HG03460 (cell line): ENCODE results near the gene ZBTB17.

Experiments
- ATAC-seq: cut with Tn5 transposase; IDR thresholded peaks from one replicate; pipeline ENCODE4 v1.9.1; 2021; ENCODE audit not compliant: unreplicated experiment

ZBTB17 gene

DNA sequence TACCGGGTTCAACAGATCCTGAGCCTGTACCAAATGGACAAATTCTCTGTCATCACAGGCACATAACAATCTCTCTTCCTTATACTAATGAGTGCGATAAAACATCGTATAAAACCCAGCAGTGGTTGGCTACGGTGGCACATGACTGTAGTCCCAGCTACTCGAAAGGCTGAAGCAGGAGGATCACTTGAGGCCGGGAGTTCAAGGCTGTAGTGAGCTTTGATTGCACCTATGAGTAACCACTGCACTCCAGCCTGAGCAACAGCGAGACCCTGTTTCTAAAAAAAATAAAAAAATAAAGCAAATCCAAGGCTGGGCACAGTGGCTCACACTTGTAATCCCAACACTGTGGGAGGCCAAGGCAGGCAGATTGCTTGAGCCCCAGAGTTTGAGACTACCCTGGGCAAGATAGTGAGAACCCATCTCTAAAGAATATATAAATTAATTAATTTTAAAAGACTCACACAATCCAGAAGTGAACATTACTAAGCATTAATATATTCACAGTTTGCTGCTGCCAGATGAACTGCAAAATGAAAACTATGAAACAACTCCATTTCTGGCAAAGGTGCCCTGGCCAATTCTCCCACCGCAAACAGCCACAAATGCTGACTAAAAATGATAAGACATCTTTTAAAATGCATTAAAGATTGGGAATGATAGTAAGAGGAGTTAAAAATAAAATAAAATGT lies 13.1 kb downstream of the ZBTB17 start:
- no peak for ATAC-seq

DNA sequence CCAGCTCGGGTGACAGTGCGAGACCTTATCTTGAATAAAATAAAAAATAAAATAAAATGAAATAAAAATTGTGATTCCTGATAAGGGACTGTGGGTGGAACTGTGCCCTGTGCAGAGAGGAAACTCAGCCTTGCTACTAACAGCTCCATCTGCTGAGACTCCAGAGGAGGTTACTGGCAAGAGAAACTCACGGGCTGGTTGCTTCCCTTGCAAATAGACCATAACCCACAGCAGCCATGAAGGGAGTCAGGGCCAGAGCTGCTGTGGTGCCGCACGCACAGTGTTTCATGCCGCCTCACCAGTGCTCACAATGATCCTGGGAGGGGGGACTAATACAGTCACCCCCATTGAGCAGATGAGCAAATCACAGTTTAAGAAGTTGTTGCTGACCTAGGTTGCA lies 13.7 kb downstream of the ZBTB17 start:
- ATAC-seq, result no peak

DNA sequence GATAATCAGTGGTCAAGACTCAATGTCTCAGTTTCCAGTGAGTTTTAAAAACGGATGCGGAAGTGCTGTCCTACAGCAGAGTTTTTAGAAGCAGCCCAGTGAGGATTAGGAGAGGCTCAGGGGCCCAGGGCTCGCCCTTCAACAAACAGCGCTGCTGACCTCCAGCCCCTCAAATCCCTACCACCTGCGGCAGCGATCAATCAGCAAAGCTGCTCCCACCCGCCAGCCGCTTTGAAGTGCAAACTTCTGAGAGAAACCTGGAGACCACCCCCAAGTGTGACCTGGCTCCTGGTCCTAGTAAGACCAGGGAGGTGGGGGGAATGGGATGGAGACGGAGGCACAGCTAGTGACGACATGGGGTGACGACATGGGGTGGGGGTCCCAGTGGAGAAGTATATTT lies 14.4 kb downstream of the ZBTB17 start:
- no peak for ATAC-seq

DNA sequence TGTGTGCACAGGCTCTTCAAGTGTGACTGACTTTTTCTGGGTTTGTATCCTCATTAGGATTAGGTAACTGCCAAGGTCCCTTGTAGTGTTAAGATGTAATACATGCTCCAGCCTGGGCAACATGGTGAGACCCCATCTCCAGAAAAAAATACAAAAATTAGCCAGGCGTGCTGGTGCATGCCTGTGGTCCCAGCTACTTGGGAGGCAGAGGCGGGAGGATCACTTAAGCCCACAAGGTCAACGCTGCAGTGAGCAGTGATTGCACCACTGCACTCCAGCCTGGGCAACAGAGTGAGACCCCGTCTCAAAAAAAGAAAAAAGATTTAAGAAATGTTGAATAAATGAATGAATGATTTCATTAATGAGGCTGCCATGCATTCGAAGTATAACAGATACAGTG lies 15.1 kb downstream of the ZBTB17 start:
- ATAC-seq, result no peak

DNA sequence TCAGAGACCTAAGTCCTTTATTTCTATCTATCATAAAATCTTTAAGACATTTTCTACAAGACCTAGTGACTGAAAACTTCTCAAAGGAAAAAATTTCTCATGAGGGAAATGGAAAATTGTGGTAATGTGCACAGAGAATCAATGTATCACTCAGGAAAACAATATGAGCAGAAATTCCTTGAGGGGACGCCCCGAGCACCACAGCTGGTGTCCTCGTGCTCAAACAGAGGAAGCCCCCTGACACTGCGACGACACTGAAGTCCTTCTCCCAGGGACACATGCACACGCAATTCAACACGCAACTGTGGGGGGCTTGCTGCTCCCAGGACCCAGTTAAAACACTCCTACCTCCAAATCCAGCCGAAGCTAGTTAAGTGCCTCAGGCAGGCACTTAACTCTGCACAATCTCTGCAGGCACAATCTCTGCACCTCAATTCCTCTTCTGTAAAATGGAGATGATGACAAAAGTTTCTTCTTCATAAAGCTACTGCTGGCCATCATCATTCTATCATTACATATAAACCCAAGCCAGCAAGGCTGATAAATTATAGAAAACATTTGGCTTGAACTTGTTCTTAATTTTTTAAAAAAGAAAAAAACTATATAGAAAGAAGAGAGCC lies 16.0 kb downstream of the ZBTB17 start:
- no peak for ATAC-seq

DNA sequence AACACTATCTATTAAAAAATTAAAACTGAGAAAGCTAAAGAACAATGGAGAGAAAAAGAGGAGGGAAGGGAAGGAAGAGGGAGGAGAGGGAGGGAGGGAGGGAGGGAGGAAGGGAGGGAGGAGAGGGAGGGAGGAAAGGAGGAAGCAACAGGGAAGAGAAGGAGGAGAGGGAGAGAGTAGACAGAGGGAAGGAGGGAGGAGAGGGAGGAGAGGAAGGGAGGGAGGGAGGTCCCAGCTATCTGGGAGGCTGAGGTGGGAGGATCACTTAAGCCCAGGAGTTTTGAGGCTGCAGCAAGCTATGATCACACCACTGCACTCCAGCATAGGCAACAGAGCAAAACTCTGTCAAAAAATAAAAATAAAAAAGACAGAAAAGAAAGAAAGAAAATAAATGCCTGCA lies 16.5 kb downstream of the ZBTB17 start:
- ATAC-seq, result no peak

DNA sequence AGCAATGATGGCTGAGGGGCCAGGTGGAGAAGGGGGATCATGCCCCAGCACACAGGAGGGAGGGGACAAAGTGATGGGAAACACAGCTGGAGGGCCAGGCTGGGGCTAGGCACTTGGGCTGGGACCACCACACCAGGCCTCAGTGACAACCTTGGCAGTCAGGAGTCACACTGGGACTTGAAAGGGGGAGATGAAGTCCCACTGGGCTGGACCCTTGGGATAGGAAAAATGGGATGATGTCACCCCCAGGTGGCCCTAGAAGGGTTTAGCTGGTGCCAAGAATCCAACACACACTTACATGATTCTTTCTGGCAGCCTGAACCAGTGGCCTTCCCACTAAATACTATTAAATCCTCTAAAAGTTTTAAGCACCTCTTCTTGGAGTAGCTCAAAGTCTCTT lies 17.1 kb downstream of the ZBTB17 start:
- no peak for ATAC-seq

DNA sequence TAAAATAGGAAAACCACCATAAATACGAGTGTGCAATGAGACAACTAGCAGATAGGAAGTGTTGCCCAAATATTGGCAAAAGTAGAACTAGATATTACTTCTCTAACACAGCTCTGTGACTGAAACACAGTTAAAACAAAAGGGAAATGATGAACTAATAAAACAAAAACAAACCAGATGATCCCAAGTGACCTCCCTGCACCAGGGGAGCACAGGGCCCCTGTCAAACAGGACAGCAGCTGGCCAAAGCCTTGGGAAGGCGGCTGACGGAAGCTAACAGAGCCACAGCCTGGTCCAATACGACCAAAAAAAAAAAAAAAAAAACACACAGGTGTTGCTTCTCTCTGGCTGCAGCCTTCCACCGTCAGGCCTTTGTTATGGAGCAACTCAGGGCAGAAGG lies 17.8 kb downstream of the ZBTB17 start:
- ATAC-seq, result no peak

DNA sequence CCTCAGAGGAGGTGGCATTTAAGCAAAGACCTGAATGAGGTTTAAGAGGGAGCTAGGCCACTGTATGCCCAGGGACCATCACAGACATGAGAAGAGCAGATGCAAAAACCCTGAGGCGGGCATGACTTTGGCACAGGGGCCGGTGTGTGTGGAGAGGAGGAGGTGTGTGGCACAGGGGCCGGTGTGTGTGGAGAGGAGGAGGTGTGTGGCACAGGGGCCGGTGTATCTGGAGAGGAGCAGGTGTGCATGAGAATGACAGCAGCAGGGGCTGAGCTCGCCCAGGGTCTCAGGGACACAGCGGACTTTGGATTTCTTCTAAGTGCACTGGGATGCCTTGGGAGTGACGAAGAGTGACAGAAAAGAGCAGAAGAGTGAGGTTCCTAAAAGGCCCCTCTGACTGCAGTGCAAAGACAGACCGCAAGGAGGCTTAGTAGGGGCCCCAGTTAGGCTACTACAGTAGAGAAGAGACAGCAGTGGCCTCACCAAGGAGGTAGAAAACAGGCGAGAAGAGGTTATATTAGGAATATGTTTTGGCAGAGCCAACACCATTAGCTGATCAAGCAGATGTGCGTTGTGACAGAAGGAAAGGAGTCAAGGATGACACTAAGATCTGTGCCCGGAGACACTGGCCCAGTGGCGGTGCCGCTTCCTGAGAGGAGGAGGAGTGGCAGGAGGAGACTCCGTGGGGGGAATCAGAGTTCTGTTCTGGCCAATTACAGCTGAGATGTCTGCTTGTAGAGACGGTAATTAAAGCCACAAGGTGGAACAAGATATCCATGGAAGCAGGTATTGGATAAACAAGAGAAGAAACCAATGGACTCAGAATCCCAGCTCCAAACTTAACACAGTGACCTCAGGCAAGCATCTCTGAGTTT lies 18.4 kb downstream of the ZBTB17 start:
- no peak for ATAC-seq

DNA sequence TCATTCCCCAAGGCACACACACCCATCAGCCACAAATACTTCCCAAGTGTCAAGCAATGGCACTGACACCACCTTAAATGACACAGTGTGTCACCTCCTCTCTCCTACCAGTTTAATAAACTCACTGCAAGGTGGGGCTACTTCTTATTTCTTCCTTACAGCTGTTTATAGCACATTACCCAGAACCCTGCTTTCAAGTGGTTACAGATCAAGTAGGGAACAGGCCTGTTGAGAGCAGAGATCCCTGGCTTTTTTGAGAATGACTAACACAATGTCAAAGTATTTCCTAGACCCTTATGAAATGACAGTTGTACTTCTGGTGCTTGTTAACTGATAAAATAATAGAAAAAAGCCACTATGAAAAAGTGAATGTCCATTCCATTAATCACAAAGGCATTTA lies 19.8 kb downstream of the ZBTB17 start:
- ATAC-seq, result no peak

DNA sequence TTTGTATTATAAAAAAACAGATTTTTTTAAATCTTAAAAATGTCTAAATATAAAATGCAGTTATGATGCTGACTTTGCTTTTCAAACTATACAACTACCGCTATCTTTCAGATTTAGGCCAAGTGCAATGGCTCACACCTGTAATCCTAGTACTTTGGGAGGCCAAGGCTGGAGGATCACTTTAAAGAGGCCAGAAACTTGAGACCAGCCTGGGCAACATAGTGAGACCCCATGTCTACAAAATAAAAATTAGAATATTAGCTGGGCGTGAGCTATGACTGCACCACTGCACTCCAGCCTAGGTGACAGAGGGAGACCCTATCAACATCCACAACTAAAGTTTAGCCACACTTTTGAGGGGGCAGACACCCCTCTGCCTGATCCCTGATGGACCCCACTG lies 20.3 kb downstream of the ZBTB17 start:
- no peak for ATAC-seq

DNA sequence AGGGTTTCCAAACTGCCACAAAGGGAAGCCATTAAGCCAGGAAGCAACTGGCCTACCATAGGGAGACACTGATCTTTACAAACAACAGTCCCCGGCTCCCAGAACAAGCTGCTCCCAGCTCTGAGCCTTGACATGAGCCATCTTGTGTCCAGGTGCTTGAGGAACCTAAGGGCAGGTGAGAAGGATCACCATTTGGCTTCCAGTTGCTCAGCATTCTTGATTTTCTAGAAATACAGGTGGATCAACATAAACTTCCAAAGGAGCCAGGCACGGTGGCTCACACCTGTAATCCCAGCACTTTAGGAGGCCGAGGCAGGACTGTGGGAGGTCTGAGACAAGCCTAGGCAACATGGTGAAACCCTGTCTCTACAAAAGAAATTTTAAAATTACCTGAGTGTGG lies 21.6 kb downstream of the ZBTB17 start:
- ATAC-seq, result no peak

DNA sequence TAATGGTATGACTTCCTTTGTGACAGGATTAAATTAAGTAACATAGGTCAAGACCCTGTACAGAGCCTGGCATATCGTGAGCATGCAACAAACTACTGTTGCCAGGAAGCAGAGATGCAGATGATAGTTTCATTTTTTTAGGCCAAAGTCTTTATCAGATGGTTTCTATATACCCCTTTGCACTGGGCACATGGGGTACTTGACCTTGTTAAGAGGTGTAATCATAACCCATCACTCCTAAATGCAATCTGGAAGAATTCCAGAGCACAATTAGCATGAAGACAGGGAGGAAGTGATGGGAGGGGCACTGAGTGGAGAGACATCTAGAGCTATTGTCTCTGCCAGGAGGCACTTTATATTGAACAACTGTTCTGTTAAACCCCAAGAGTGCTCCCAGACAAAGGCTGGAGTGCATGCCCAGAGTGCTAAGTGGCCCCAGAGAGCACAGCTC lies 22.1 kb downstream of the ZBTB17 start:
- no peak for ATAC-seq

DNA sequence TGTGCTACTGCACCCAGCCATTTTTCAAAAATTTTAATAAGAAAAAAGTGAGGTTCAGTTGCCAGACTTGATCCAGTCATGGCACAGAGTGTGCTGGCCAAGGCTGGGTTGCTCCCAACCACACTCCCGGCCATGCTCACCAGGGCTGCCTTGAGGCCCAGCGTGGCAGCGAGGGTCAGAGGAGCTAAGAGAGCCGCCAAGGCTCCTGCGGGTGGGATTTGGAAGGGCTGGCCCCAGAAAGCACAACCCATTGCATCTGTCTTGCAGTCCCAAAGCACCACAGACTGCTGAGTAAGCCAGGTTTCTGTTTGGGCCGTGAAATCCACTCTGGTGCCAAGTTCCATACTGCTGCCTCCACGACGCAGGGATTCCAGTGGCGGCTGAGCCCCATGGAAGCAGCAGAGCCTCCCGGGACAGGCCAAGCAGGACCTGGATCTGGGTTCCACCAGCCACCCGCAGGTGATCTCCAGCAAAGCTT lies 22.6 kb downstream of the ZBTB17 start:
- ATAC-seq, result no peak

DNA sequence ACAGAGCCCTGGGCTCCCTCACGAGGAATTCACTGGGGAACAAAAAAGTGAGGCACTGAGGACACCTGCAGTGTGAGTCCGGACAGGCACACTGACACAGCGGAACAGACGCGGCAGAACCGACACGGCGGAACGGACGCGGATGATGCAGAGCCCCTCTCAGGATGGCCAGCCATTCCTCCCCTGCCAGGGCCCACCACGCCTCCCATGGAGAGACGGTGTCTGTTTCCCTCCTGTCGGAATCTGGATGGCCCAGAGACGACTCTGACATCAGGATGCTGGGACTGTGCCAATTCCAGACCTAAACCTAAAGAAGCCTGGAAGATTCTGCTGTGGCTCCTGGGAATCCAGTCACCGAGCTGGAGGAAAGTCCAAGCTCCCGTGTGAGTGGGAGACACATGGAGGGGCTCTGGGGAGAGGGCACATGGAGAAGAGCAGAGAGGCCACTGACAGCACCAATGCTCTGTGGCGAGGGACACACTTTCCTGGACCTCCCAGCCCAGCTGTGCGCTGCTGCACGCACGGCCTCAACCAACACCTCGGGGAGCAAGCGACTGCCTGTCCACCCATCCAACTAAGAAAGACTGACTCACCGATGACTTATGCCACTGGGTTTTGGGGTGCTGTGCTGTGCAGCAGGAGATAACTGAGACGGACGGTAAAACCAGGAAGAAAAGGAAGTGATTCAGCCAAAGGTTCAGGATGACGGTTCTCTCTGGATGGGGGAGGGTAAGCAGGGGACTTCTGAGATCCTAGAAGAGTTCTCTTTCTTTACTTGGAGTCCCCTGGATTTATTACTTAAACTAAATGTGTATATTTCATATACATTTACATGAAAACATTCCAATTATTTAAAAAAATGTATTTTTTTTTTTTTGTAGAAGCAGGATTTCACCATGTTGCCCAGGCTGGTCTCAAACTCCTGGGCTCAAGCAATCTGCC lies 23.3 kb downstream of the ZBTB17 start:
- no peak for ATAC-seq

DNA sequence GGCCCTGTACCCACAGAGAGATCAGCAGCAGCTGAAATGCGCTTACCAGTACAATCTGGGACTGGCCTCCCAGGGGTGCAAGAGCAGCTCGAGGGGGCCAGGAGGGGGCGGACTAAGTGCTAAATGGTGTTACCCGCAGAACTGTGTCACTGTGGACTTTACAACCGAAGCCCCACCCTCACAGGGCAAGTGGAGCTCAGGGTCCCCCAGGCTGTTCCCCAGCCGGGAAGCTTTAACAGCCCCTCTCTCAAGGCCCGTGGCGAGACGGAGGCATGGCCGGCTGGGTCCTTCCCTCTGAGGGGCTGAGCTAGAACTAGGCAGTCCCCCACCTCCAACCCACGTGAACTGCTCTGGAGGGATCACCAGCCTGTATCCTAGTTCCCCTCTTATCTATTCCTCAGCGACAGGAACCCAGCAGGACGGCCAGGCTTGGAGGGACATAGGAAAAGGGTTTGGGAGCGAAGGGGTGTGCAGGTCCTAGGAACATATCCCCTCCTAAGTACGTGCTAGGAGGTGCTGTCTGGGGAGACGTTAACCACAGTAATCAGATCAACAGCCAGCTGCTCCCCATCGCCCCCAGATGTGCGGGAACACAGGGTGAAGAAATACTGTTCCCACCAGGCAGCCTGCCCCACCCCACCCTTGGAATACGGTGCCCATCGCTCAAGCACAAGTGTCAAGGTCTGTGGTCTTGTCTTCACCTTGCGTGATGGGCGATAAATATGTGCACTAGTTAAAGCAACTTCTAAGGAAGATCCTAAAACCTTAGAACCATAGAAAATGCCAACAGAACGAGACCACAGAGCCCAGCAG lies 24.4 kb downstream of the ZBTB17 start:
- no peak for ATAC-seq

DNA sequence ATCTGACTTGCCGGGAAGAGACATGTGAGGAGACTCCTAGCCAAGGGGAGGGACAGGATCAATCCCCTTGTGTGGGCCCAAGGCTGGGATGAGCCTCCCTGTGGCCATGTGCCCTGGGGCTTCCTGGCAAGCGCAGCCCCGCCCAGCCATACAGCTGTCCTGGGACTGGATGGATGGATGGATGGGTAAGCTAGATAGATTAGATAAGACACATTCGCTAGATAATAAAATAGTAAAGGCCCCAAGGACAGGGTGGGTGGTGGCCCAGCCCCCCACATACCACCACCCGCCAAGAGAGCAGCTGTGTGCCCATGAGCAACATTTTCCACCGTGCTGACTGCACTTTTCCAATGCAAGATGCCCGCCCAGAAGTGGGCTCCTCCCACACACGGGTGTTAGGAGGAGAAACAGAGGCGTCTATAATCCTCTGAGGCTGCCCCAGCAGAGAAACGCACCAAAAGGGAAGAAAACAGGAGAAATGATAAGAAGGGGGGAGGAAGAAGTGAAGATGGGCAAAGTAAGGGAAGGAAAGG lies 25.1 kb downstream of the ZBTB17 start:
- ATAC-seq, result no peak

DNA sequence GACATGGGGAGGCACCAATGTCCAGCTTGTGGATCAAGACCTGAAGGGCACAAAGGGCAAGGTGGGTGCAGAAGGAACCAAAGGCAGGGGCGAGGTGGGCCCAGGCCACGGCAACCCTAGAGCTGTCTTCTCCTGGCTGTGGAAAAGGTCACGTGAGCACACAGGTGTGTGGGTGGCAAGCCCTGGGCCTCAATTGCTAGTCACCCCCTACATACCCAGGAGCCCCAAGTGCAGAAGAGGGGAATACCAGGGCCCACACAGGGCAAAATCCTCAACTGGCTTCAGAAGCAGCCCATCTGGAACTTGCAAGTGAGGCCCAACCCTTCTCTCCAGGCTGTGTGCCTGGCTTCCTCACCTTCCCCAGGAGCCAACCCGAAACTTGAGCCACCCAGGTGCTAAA lies 25.6 kb downstream of the ZBTB17 start:
- ATAC-seq, result no peak

DNA sequence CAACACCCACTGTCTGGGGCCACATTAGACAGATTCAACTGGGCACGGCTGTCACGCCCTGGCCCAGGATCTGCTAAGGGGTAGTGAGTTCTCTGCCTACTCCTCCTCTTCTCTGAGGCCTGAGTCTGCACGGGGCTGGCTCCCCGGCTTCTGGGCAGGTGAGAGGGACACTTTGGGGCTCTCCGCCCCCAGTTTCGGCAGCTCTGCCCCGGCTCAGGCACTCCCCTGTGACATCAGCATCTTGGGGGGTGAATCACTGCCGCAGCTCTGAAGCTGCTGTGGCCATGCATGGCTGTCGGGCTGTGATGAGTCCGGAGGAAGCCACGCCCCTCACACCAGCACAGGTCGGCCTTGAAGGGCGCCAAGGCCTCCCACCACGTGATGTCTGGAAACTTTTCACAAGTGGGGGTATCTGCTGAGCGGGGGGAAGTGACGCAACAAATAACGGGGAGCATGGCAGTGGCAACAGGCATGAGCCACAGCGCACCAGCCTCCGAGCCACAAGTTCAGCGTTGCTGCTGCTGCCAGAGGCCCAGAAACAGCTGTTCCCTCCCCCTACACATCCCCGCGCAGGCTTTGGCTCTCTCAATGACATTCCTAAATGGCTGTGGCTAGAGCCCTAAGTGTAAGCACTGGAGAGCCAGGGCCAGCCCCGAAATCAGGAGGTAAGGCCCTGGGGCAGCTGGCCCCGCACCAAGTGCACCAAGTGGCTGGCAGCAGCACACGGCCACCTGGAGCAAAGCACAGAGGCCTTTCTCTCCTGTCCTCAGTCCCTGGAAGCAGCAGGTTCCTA lies 26.3 kb downstream of the ZBTB17 start:
- peak; percentile 71 for ATAC-seq
